GM11168 (cell line): ENCODE results near the gene TXNL1.

Source experiments
- in situ Hi-C: fragments of 300-500 bp; cut with MboI; formaldehyde crosslinking; loops from one replicate; pipeline ENCODE4 v1.12.0; 2022; ENCODE audit warnings: low sequenced_read_pairs; ENCODE audit not compliant: unreplicated experiment

The TXNL1 gene

GRCh38 chr18:56574861-56575260 is 63.5 kb downstream of the TXNL1 start:
- in situ Hi-C loops, result loop anchor here (25.0 kb wide), 1 partner anchor 1163 kb away; no protein-coding TSS in a partner anchor

GRCh38 chr18:56572267-56572666 is 66.1 kb downstream of the TXNL1 start:
- in situ Hi-C loops, result loop anchor here (25.0 kb wide), 1 partner anchor 1160 kb away; no protein-coding TSS in a partner anchor

GRCh38 chr18:56570978-56571377 is 67.4 kb downstream of the TXNL1 start:
- in situ Hi-C loops, result loop anchor here (25.0 kb wide), 1 partner anchor 1159 kb away; no protein-coding TSS in a partner anchor

- in situ Hi-C loops, result loop anchor here (25.0 kb wide), 1 partner anchor 1157 kb away; no protein-coding TSS in a partner anchor
Measured at GRCh38 chr18:56569416-56569815, 69.0 kb downstream of the TXNL1 start.

- in situ Hi-C loops, result loop anchor here (25.0 kb wide), 1 partner anchor 1157 kb away; no protein-coding TSS in a partner anchor
Measured at GRCh38 chr18:56568986-56569385, 69.4 kb downstream of the TXNL1 start.

- in situ Hi-C loops, result loop anchor here (25.0 kb wide), 1 partner anchor 1153 kb away; no protein-coding TSS in a partner anchor
Measured at GRCh38 chr18:56565551-56566345, 72.6 kb downstream of the TXNL1 start.

GRCh38 chr18:56565046-56565445 is 73.3 kb downstream of the TXNL1 start:
- in situ Hi-C loops, result loop anchor here (25.0 kb wide), 1 partner anchor 1153 kb away; no protein-coding TSS in a partner anchor

- in situ Hi-C loops, result loop anchor here (25.0 kb wide), 1 partner anchor 1151 kb away; no protein-coding TSS in a partner anchor
Measured at GRCh38 chr18:56563568-56563967, 74.8 kb downstream of the TXNL1 start.

GRCh38 chr18:56562479-56562878 is 75.9 kb downstream of the TXNL1 start:
- in situ Hi-C loops, result loop anchor here (25.0 kb wide), 1 partner anchor 1150 kb away; no protein-coding TSS in a partner anchor

- in situ Hi-C loops, result loop anchor here (25.0 kb wide), 1 partner anchor 1149 kb away; no protein-coding TSS in a partner anchor
Measured at GRCh38 chr18:56560992-56561391, 77.4 kb downstream of the TXNL1 start.

- in situ Hi-C loops, result loop anchor here (25.0 kb wide), 1 partner anchor 1147 kb away; no protein-coding TSS in a partner anchor
Measured at GRCh38 chr18:56559044-56559443, 79.3 kb downstream of the TXNL1 start.

- in situ Hi-C loops, result loop anchor here (25.0 kb wide), 1 partner anchor 1145 kb away; no protein-coding TSS in a partner anchor
Measured at GRCh38 chr18:56556907-56557306, 81.5 kb downstream of the TXNL1 start.

GRCh38 chr18:56550121-56550520 is 88.3 kb downstream of the TXNL1 start:
- in situ Hi-C loops, result loop anchor here (25.0 kb wide), 1 partner anchor 1138 kb away; no protein-coding TSS in a partner anchor
